Mesothelial cell of epicardium (in vitro differentiated cells): ENCODE data around the gene SYPL1. TPM values are rescaled to one million over a fixed set of nuclear protein-coding genes. Genes with fewer than 3 reads are reported as not detected.

Experiments
- DNase-seq, 2 experiments: peaks; one replicate each; pipeline ENCODE4 v3.0.0; 2021; ENCODE audit warnings: low spot score in 2 of 2; ENCODE audit not compliant: unreplicated experiment in 2 of 2
- H3K27ac Mint-ChIP-seq: 2 replicates; pipeline ENCODE4 v1.8.0; 2021; ENCODE audit warnings: mixed read lengths
- H3K27me3 Mint-ChIP-seq: 2 replicates; pipeline ENCODE4 v1.8.0; 2021; ENCODE audit warnings: low read depth, mixed read lengths
- H3K36me3 Mint-ChIP-seq: 2 replicates; pipeline ENCODE4 v1.8.0; 2021; ENCODE audit warnings: mixed read lengths
- H3K4me1 Mint-ChIP-seq: 2 replicates; pipeline ENCODE4 v1.8.0; 2021; ENCODE audit warnings: mixed read lengths
- H3K4me3 Mint-ChIP-seq: 2 replicates; pipeline ENCODE4 v1.8.0; 2021; ENCODE audit warnings: mild to moderate bottlenecking, moderate library complexity, mixed read lengths
- H3K9me3 Mint-ChIP-seq: 2 replicates; pipeline ENCODE4 v1.8.0; 2021; ENCODE audit warnings: mixed read lengths
- total RNA-seq: library from RNA; stranded (reverse); gene quantifications from 3 replicates; pipeline ENCODE4 v1.2.1, GENCODE V29; 2021
- TF ChIP-seq, protein P1 (sequence below): fragments of 200-600 bp; sonication (generic); IDR thresholded peaks from one replicate; pipeline ENCODE4 v1.5.0; 2021; ENCODE audit warnings: antibody characterized with exemption; ENCODE audit not compliant: unreplicated experiment

Gene SYPL1
- total RNA-seq, 1 donor from 2014 or later, result 64.0 TPM

DNA sequence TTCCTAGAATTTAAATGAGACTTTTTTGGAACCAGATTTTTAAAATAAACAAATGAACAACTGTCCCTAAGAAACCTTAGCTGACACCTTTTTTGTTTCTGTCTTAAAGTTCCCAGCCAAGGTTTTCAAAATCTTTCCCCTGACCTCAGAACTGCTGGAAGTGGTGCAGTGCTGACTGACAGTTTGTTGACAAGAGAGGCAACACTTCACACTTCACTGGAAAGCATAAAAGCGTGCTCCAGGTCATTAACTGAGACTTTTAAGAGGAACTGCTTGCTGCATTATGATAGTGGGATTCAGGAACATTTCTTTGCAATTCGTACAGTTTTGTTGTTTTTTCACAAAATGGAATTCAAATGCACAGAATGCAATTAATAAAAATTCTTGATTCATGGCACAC is 36.2 kb downstream of the SYPL1 start:
- Mint-ChIP-seq H3K9me3 (no peaks in the 10 kb centered on the region), H3K36me3 (no peaks in the 10 kb centered on the region), H3K4me3 (no peak overlapping the region), H3K4me1 (peaks cover 32% of the 10 kb centered on the region), H3K27ac (no peak overlapping the region), H3K27me3 (peaks cover 20% of the 10 kb centered on the region)
- no peak for DNase-seq
- TF ChIP-seq, protein P1, sequence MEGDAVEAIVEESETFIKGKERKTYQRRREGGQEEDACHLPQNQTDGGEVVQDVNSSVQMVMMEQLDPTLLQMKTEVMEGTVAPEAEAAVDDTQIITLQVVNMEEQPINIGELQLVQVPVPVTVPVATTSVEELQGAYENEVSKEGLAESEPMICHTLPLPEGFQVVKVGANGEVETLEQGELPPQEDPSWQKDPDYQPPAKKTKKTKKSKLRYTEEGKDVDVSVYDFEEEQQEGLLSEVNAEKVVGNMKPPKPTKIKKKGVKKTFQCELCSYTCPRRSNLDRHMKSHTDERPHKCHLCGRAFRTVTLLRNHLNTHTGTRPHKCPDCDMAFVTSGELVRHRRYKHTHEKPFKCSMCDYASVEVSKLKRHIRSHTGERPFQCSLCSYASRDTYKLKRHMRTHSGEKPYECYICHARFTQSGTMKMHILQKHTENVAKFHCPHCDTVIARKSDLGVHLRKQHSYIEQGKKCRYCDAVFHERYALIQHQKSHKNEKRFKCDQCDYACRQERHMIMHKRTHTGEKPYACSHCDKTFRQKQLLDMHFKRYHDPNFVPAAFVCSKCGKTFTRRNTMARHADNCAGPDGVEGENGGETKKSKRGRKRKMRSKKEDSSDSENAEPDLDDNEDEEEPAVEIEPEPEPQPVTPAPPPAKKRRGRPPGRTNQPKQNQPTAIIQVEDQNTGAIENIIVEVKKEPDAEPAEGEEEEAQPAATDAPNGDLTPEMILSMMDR, result no peak

DNA sequence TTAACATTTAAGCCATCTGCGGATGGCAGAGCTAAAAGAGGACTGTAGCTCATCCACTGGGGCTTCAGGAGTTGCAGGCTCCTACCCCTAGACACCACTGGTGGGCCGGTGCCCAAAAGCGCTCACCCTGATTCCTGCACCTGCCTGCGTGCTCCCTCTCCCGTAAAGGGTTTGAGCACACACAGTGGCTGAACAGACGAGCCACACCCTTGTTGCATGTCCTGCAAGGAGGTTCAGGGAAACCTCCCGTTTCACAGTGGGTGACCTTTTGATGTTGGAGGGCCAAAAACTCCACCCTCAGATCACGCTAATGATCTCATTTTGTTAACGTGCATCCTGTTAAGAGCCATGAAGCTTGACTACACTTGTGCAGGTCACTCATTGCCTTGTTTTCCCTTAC is 37.9 kb downstream of the SYPL1 start:
- H3K9me3 Mint-ChIP-seq, result no peaks in the 10 kb centered on the region
- peaks cover 47% of the 10 kb centered on the region for H3K4me1 Mint-ChIP-seq
- TF ChIP-seq, protein P1, result no peak
- peaks cover 14% of the 10 kb centered on the region for H3K27me3 Mint-ChIP-seq
- H3K27ac Mint-ChIP-seq, result no peak overlapping the region
- H3K36me3 Mint-ChIP-seq, result no peaks in the 10 kb centered on the region
- DNase-seq, result no peak
- no peak overlapping the region for H3K4me3 Mint-ChIP-seq

- no peak for DNase-seq
- Mint-ChIP-seq H3K4me1 (peaks cover 53% of the 10 kb centered on the region), H3K9me3 (no peaks in the 10 kb centered on the region), H3K27ac (no peak overlapping the region), H3K36me3 (no peaks in the 10 kb centered on the region), H3K4me3 (no peak overlapping the region), H3K27me3 (peaks cover 14% of the 10 kb centered on the region)
- TF ChIP-seq, protein P1, result no peak
Measured at GRCh38 chr7:106073701-106074100, 38.4 kb downstream of the SYPL1 start.

- no peak for DNase-seq
- H3K27me3 Mint-ChIP-seq, result peaks cover 14% of the 10 kb centered on the region
- TF ChIP-seq, protein P1, result no peak
- H3K36me3 Mint-ChIP-seq, result no peaks in the 10 kb centered on the region
- peaks cover 58% of the 10 kb centered on the region for H3K4me1 Mint-ChIP-seq
- no peaks in the 10 kb centered on the region for H3K9me3 Mint-ChIP-seq
- peak overlapping the region; percentile 91 for H3K27ac Mint-ChIP-seq
- H3K4me3 Mint-ChIP-seq, result no peak overlapping the region
Measured at GRCh38 chr7:106072715-106073091, 39.4 kb downstream of the SYPL1 start.

DNA sequence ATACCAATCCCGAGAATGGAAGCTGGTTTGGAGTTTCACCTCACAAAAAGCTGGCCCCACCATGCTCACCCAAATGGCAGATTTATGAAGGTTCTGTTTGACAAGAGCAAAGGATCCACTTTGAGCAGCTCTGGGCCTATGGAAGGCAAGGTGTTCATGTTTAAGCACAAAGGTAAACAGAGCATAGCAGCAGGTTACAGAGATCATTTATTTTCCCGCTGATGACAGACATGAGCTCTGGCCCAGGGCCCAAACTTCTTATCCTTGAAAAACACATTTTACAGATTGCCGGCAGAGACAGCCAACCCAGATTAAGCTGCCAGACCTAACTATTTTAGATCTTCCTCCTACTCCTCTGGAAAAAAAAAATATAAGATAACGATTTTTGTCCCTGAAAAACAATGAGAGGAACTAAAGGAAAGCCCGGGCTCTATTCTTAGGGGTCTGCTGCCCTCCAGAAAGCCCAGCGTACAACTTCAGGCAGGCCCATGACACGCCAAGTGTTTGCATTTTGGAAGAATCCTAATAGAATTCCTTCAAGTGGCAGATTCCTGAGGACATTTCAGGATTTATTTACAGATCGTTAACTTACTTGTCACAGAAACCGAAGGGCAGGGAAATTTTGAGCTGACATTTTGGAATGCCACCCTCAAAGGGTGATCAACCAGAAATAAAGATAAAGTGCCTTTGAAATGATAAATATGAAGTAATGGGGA is 40.0 kb downstream of the SYPL1 start:
- Mint-ChIP-seq H3K4me1 (peaks cover 58% of the 10 kb centered on the region), H3K9me3 (no peaks in the 10 kb centered on the region), H3K27me3 (peaks cover 14% of the 10 kb centered on the region), H3K27ac (peak overlapping the region; percentile 91), H3K36me3 (no peaks in the 10 kb centered on the region), H3K4me3 (no peak overlapping the region)
- DNase-seq, result no peak
- TF ChIP-seq, protein P1, result no peak
